HCT116 (cell line): ENCODE data around the gene ERC2. TPM values are rescaled to one million over a fixed set of nuclear protein-coding genes. Genes with fewer than 3 reads are reported as not detected.

Source experiments
- ATAC-seq: fragments of 200-7000 bp; cut with Tn5 transposase; 2 replicates; pipeline ENCODE4 v1.9.1; 2020; ENCODE audit warnings: mild to moderate bottlenecking, moderate library complexity
- BruUV-seq: library from RNA; stranded (reverse); fragments of 400-500 nt; replicated peaks from 2 replicates; lab custom pipeline; 2021; lab: Mats Ljungman, UMichigan
- CTCF ChIA-PET: fragments of 300-600 bp; sonication (Branson Sonifier 250); formaldehyde crosslinking; loops from one replicate; lab custom pipeline; 2021; ENCODE audit warnings: antibody characterized with exemption; lab: Charles Lee
- POLR2A ChIA-PET: fragments of 300-600, 350-600 bp; sonication (Branson Sonifier 250); formaldehyde crosslinking; loops from one replicate; lab custom pipeline; 2021; ENCODE audit warnings: antibody characterized with exemption; lab: Charles Lee
- RAD21 ChIA-PET, 2 experiments: fragments of 300-600 bp; sonication (Branson Sonifier 250); formaldehyde crosslinking; loops; one replicate each; lab custom pipeline; 2023; ENCODE audit warnings: low total read pairs in 2 of 2; ENCODE audit not compliant: uncharacterized antibody in 2 of 2, unreplicated experiment in 2 of 2, low non-redundant PET in 1 of 2; lab: Charles Lee
- DNase-seq: peaks from one replicate; pipeline ENCODE4 v3.0.0-alpha.2; 2010; ENCODE audit warnings: low read depth, low spot score
- H2AFZ ChIP-seq: fragments of 200-600 bp; shearing (Covaris generic), sonication (generic); 2 replicates; pipeline ENCODE4 v1.6.1; 2017; ENCODE audit warnings: low read depth, mixed run types, mixed read lengths, antibody characterized with exemption, low read length; ENCODE audit not compliant: poor library complexity, severe bottlenecking
- H3K27ac ChIP-seq: 2 replicates; pipeline ENCODE4 v1.5.1; 2012; ENCODE audit warnings: low read depth, low read length
- H3K27me3 ChIP-seq: fragments of 200-600 bp; sonication (generic); 2 replicates; pipeline ENCODE4 v1.6.1; 2016; ENCODE audit warnings: mixed run types, low read length, mixed read lengths; ENCODE audit not compliant: insufficient read depth
- H3K36me3 ChIP-seq, 2 experiments: fragments of 200-500 bp in 1 of 2; fragments of 200-600 bp in 1 of 2; sonication (Bioruptor generic) in 1 of 2; sonication (generic) in 1 of 2; 2 replicates each; pipeline versions ENCODE4 v1.5.1 to v1.6.1; 2014 to 2016; ENCODE audit warnings: low read length in 2 of 2, inconsistent platforms in 1 of 2, mixed read lengths in 1 of 2, mixed run types in 1 of 2; ENCODE audit not compliant: insufficient read depth in 2 of 2, control insufficient read depth in 1 of 2
- H3K4me1 ChIP-seq, 2 experiments: fragments of 200-600 bp in 1 of 2; sonication (generic) in 1 of 2; 2 replicates each; pipeline versions ENCODE4 v1.5.1 to v1.6.1; 2012 to 2017; ENCODE audit warnings: low read length in 2 of 2, inconsistent platforms in 1 of 2, mild to moderate bottlenecking in 1 of 2, mixed read lengths in 1 of 2, mixed run types in 1 of 2, moderate library complexity in 1 of 2; ENCODE audit not compliant: insufficient read depth in 2 of 2, control insufficient read depth in 1 of 2
- H3K4me2 ChIP-seq: fragments of 200-600 bp; sonication (generic); 2 replicates; pipeline ENCODE4 v1.6.1; 2017; ENCODE audit warnings: mixed run types, low read length, mixed read lengths
- H3K4me3 ChIP-seq, 2 experiments: fragments of 200-600 bp in 1 of 2; sonication (generic) in 1 of 2; replicated peaks in 1 of 2; 2 replicates each; pipeline ENCODE4 v1.5.1; 2011 to 2016; ENCODE audit warnings: low read length in 2 of 2, control low read depth in 1 of 2, low read depth in 1 of 2, mild to moderate bottlenecking in 1 of 2, mixed read lengths in 1 of 2, mixed run types in 1 of 2
- H3K79me2 ChIP-seq: fragments of 200-600 bp; sonication (generic); 2 replicates; pipeline ENCODE4 v1.6.1; 2017; ENCODE audit warnings: mild to moderate bottlenecking, mixed run types, low read length, moderate library complexity, mixed read lengths; ENCODE audit not compliant: insufficient read depth
- H3K9ac ChIP-seq: fragments of 200-600 bp; sonication (generic); 2 replicates; pipeline ENCODE4 v1.6.1; 2016; ENCODE audit warnings: low read length, mixed read lengths
- H3K9me2 ChIP-seq: fragments of 200-600 bp; sonication (generic), shearing (Covaris generic); 2 replicates; pipeline ENCODE4 v1.6.1; 2017; ENCODE audit warnings: mixed run types, mild to moderate bottlenecking, moderate library complexity; ENCODE audit not compliant: insufficient read depth
- H3K9me3 ChIP-seq, 2 experiments: fragments of 200-500 bp in 1 of 2; fragments of 200-600 bp in 1 of 2; sonication (Bioruptor generic) in 1 of 2; sonication (generic) in 1 of 2; 2 replicates each; pipeline ENCODE4 v1.6.1; 2014 to 2017; ENCODE audit warnings: low read length in 2 of 2, mixed read lengths in 2 of 2, inconsistent platforms in 1 of 2, low read depth in 1 of 2, mild to moderate bottlenecking in 1 of 2, mixed run types in 1 of 2, moderate library complexity in 1 of 2; ENCODE audit not compliant: control insufficient read depth in 1 of 2, insufficient read depth in 1 of 2
- H4K20me1 ChIP-seq: fragments of 200-600 bp; sonication (generic), shearing (Covaris generic); 2 replicates; pipeline ENCODE4 v1.6.1; 2017; ENCODE audit warnings: mixed run types, mild to moderate bottlenecking, moderate library complexity; ENCODE audit not compliant: insufficient read depth
- CBX3 ChIP-seq: IDR thresholded peaks from 2 replicates; pipeline ENCODE4 v1.6.1; 2012; ENCODE audit warnings: low read depth
- CEBPB ChIP-seq: IDR thresholded peaks from 2 replicates; pipeline ENCODE4 v1.6.1; 2012; ENCODE audit warnings: low read depth
- EGR1 ChIP-seq: IDR thresholded peaks from 2 replicates; pipeline ENCODE4 v1.6.1; 2012; ENCODE audit warnings: low read depth
- ELF1 ChIP-seq: IDR thresholded peaks from 2 replicates; pipeline ENCODE4 v1.6.1; 2012; ENCODE audit warnings: low read depth, borderline replicate concordance
- EZH2phosphoT487 ChIP-seq: fragments of 200-600 bp; IDR thresholded peaks from 2 replicates; pipeline ENCODE4 v1.6.1; 2018; ENCODE audit warnings: antibody characterized with exemption, borderline replicate concordance
- JUND ChIP-seq: IDR thresholded peaks from 2 replicates; pipeline ENCODE4 v1.6.1; 2012
- POLR2AphosphoS5 ChIP-seq: IDR thresholded peaks from 2 replicates; pipeline ENCODE4 v1.6.1; 2011; ENCODE audit warnings: mild to moderate bottlenecking, low read depth, low read length, moderate library complexity
- SIN3A ChIP-seq: IDR thresholded peaks from 2 replicates; pipeline ENCODE4 v1.6.1; 2012; ENCODE audit warnings: low read depth
- SP1 ChIP-seq: IDR thresholded peaks from 2 replicates; pipeline ENCODE4 v1.6.1; 2012; ENCODE audit warnings: low read depth
- SRF ChIP-seq: IDR thresholded peaks from 2 replicates; pipeline ENCODE4 v1.6.1; 2012; ENCODE audit warnings: low read depth
- YY1 ChIP-seq: IDR thresholded peaks from 2 replicates; pipeline ENCODE4 v1.6.1; 2011; ENCODE audit warnings: low read length, low read depth, moderate library complexity, mild to moderate bottlenecking; ENCODE audit not compliant: insufficient replicate concordance; ENCODE audit errors: extremely low read depth
- ZFX ChIP-seq: fragments of 450-650 bp; IDR thresholded peaks from 2 replicates; pipeline ENCODE4 v1.6.1; 2017
- ZNF274 ChIP-seq: fragments of 200-500 bp; sonication (Bioruptor generic); IDR thresholded peaks from 2 replicates; pipeline ENCODE4 v1.6.1; 2014; ENCODE audit warnings: mild to moderate bottlenecking, low read depth, low read length, inconsistent platforms
- intact Hi-C: fragments of 100-400 bp; cut with micrococcal nuclease; formaldehyde crosslinking; loops from 2 replicates; pipeline ENCODE4 v1.10.0; 2022
- total RNA-seq: library from RNA; stranded (reverse); gene quantifications from one replicate; pipeline ENCODE4 v1.2.1, GENCODE V29; 2021; ENCODE audit not compliant: unreplicated experiment
- TF ChIP-seq, protein P1 (sequence below): IDR thresholded peaks from 2 replicates; pipeline ENCODE4 v1.6.1; 2012; ENCODE audit warnings: low read depth
- TF ChIP-seq, protein P2 (sequence below): IDR thresholded peaks from 2 replicates; pipeline ENCODE4 v1.6.1; 2012
- TF ChIP-seq, protein P3 (sequence below): IDR thresholded peaks from 2 replicates; pipeline ENCODE4 v1.6.1; 2011; ENCODE audit warnings: mild to moderate bottlenecking, low read length, moderate library complexity; ENCODE audit not compliant: insufficient replicate concordance; ENCODE audit errors: extremely low read depth
- TF ChIP-seq, protein P4 (sequence below): IDR thresholded peaks from 2 replicates; pipeline ENCODE4 v1.6.1; 2012

ERC2 gene
- total RNA-seq, 1 experiment from 2014 or later = not detected

DNA sequence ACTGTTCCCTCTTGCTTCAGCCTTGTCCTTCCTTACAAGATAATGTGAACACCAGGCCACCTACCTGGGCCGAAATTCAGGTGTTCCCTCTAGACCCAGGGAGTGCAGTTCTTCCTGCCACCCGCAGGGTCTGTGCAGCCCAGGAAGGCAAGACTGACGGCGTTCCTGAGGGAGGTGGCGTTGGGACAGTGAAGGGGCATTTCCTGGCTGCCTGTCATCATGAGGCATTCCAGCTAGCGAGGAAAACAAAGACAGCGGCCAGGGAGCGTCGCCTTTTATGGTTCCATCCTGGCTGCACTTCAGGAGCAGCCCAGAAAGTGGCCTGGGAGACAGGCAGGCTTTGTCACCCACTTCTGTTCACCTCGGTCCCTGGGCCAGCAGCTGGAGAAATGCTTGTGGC, 896.4 kb downstream of the ERC2 start:
- no peak overlapping the region for H3K27ac ChIP-seq
- no peak overlapping the region for H3K4me2 ChIP-seq
- POLR2A ChIA-PET = no interaction called here
- no peaks in the 10 kb centered on the region for H3K4me1 ChIP-seq
- BruUV-seq = no TSS peak
- no peaks in the 10 kb centered on the region for H3K27me3 ChIP-seq
- intact Hi-C loops = no loop called here
- H3K79me2 ChIP-seq = no peaks in the 10 kb centered on the region
- RAD21 ChIA-PET = no interaction called here
- CTCF ChIA-PET = no interaction called here
- no peaks in the 10 kb centered on the region for H4K20me1 ChIP-seq
- TF ChIP-seq ZNF274 (no peak), EGR1 (no peak), SP1 (no peak), YY1 (no peak), SRF (no peak), ZFX (no peak), CBX3 (no peak), SIN3A (no peak), POLR2AphosphoS5 (no peak), EZH2phosphoT487 (no peak), CEBPB (no peak), ELF1 (no peak), JUND (no peak)
- TF ChIP-seq, protein P1, sequence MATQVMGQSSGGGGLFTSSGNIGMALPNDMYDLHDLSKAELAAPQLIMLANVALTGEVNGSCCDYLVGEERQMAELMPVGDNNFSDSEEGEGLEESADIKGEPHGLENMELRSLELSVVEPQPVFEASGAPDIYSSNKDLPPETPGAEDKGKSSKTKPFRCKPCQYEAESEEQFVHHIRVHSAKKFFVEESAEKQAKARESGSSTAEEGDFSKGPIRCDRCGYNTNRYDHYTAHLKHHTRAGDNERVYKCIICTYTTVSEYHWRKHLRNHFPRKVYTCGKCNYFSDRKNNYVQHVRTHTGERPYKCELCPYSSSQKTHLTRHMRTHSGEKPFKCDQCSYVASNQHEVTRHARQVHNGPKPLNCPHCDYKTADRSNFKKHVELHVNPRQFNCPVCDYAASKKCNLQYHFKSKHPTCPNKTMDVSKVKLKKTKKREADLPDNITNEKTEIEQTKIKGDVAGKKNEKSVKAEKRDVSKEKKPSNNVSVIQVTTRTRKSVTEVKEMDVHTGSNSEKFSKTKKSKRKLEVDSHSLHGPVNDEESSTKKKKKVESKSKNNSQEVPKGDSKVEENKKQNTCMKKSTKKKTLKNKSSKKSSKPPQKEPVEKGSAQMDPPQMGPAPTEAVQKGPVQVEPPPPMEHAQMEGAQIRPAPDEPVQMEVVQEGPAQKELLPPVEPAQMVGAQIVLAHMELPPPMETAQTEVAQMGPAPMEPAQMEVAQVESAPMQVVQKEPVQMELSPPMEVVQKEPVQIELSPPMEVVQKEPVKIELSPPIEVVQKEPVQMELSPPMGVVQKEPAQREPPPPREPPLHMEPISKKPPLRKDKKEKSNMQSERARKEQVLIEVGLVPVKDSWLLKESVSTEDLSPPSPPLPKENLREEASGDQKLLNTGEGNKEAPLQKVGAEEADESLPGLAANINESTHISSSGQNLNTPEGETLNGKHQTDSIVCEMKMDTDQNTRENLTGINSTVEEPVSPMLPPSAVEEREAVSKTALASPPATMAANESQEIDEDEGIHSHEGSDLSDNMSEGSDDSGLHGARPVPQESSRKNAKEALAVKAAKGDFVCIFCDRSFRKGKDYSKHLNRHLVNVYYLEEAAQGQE = no peak
- TF ChIP-seq, protein P2, sequence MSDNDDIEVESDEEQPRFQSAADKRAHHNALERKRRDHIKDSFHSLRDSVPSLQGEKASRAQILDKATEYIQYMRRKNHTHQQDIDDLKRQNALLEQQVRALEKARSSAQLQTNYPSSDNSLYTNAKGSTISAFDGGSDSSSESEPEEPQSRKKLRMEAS = no peak
- TF ChIP-seq, protein P3, sequence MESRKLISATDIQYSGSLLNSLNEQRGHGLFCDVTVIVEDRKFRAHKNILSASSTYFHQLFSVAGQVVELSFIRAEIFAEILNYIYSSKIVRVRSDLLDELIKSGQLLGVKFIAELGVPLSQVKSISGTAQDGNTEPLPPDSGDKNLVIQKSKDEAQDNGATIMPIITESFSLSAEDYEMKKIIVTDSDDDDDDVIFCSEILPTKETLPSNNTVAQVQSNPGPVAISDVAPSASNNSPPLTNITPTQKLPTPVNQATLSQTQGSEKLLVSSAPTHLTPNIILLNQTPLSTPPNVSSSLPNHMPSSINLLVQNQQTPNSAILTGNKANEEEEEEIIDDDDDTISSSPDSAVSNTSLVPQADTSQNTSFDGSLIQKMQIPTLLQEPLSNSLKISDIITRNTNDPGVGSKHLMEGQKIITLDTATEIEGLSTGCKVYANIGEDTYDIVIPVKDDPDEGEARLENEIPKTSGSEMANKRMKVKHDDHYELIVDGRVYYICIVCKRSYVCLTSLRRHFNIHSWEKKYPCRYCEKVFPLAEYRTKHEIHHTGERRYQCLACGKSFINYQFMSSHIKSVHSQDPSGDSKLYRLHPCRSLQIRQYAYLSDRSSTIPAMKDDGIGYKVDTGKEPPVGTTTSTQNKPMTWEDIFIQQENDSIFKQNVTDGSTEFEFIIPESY = no peak
- TF ChIP-seq, protein P4, sequence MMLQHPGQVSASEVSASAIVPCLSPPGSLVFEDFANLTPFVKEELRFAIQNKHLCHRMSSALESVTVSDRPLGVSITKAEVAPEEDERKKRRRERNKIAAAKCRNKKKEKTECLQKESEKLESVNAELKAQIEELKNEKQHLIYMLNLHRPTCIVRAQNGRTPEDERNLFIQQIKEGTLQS = no peak
- TF ChIP-seq, all 23 proteins: peak for 0
- Histone ChIP-seq H2AFZ (no peak overlapping the region), H3K9ac (no peak overlapping the region), H3K9me2 (no peaks in the 10 kb centered on the region), H3K4me3 (no peak overlapping the region), H3K36me3 (no peaks in the 10 kb centered on the region), H3K9me3 (no peaks in the 10 kb centered on the region; a peak in 2 of 4 replicates)
- DNase-seq (no peak), ATAC-seq (no peak)
